DMS153 treated with DMSO at 0.1 percent for 48 hours (cell line): ENCODE results near the gene PCSK7.
A peak's percentile ranks its signal among the peaks of the same experiment; 100 is the strongest.
"Not testable (repeated sequence)": the region's sequence is repeated elsewhere in the genome, so short reads cannot be mapped to it uniquely, and the experiment has no call there.

Experiments
- DNase-seq: peaks from one replicate; lab custom pipeline; 2025; ENCODE audit not compliant: unreplicated experiment; lab: John Stamatoyannopoulos, UW

PCSK7 gene

GRCh38 chr11:117231842-117232091, at the start of gene PCSK7:
Gene PCSK7, minus strand, starts transcription at chr11:117232073. Its CDS starts 2,229 bp downstream, at chr11:117229844.
- DNase-seq, result no peak

GRCh38 chr11:117281159-117281558, 49.3 kb upstream of the PCSK7 start:
- no peak for DNase-seq

GRCh38 chr11:117279711-117280376, 48.0 kb upstream of the PCSK7 start:
- DNase-seq, result no peak

GRCh38 chr11:117278347-117278746, 46.5 kb upstream of the PCSK7 start:
- no peak for DNase-seq

GRCh38 chr11:117273550-117274289, 41.8 kb upstream of the PCSK7 start:
- DNase-seq, result no peak

- DNase-seq, result not testable (repeated sequence)
These were observed 40.3 kb upstream of the PCSK7 start for GRCh38 chr11:117272175-117272574.

GRCh38 chr11:117271208-117271607, 39.3 kb upstream of the PCSK7 start:
- DNase-seq, result no peak

- no peak for DNase-seq
These were observed 38.0 kb upstream of the PCSK7 start for GRCh38 chr11:117269856-117270255.

- DNase-seq, result no peak
These were observed 33.9 kb upstream of the PCSK7 start for GRCh38 chr11:117265745-117266144.

GRCh38 chr11:117264624-117265323, 32.9 kb upstream of the PCSK7 start:
- DNase-seq, result not testable (repeated sequence)

GRCh38 chr11:117259417-117259816, 27.5 kb upstream of the PCSK7 start:
- DNase-seq, result no peak

GRCh38 chr11:117258576-117258975, 26.7 kb upstream of the PCSK7 start:
- DNase-seq, result no peak

- DNase-seq, result no peak
These were observed 24.7 kb upstream of the PCSK7 start for GRCh38 chr11:117256573-117256972.

GRCh38 chr11:117255966-117256365, 24.1 kb upstream of the PCSK7 start:
- no peak for DNase-seq

- DNase-seq, result no peak
These were observed 19.6 kb upstream of the PCSK7 start for GRCh38 chr11:117251506-117251905.

- no peak for DNase-seq
These were observed 17.7 kb upstream of the PCSK7 start for GRCh38 chr11:117249571-117249970.

- no peak for DNase-seq
These were observed 16.5 kb upstream of the PCSK7 start for GRCh38 chr11:117248341-117248740.

GRCh38 chr11:117239295-117239694, 7.4 kb upstream of the PCSK7 start:
- no peak for DNase-seq

GRCh38 chr11:117238221-117238620, 6.3 kb upstream of the PCSK7 start:
- no peak for DNase-seq

- no peak for DNase-seq
These were observed 1.1 kb upstream of the PCSK7 start for GRCh38 chr11:117232911-117233409.

- peak; percentile 57 for DNase-seq
These were observed 412 bp upstream of the PCSK7 start, which contains the start of gene RNF214 for GRCh38 chr11:117232092-117232878. Gene RNF214, plus strand, starts transcription at chr11:117232671. Its CDS starts 1,602 bp downstream, at chr11:117234273.
